ENCODE measurements around the gene TRIM65. TPM values are rescaled to one million over a fixed set of nuclear protein-coding genes. Genes with fewer than 3 reads are reported as not detected.

Gene TRIM65
- total and polyA plus RNA-seq, 2 of the 13 experiments (the other 11 are each of a cell fraction or from before 2014, with no cell fraction given), result 10.3 to 22.4 TPM

- TF ChIP-seq THAP7 (CRISPR knock-in tag; IDR thresholded peaks at IDR 0.05) (peak; percentile 96), ZNF20 (CRISPR knock-in tag; IDR thresholded peaks at IDR 0.05) (no peak), ZNF562 (CRISPR knock-in tag; IDR thresholded peaks at IDR 0.05; ENCODE audit: borderline replicate concordance) (no peak), SAFB2 (CRISPR knock-in tag; IDR thresholded peaks at IDR 0.05; ENCODE audit: borderline replicate concordance, low read depth) (peak; percentile 93), ZNF121 (CRISPR knock-in tag; IDR thresholded peaks at IDR 0.05) (peak; percentile 82; the same call in 1 of the 2 replicates), TOE1 (CRISPR knock-in tag; IDR thresholded peaks at IDR 0.05) (no peak), ZBTB7B (CRISPR knock-in tag; IDR thresholded peaks at IDR 0.05) (peak; percentile 97), ZNF703 (CRISPR knock-in tag; IDR thresholded peaks at IDR 0.05; ENCODE audit: borderline replicate concordance) (peak; percentile 92; the same call in 1 of the 2 replicates), CEBPB (IDR thresholded peaks at IDR 0.05; ENCODE audit: borderline replicate concordance, low read depth, low read length) (no peak), DR1 (CRISPR knock-in tag; IDR thresholded peaks at IDR 0.05) (peak; percentile 60), MYNN (CRISPR knock-in tag; IDR thresholded peaks at IDR 0.05; ENCODE audit: low read depth) (no peak), ZNF501 (CRISPR knock-in tag; IDR thresholded peaks at IDR 0.05) (peak; percentile 58), MLXIP (CRISPR knock-in tag; IDR thresholded peaks at IDR 0.05; ENCODE audit: borderline replicate concordance) (peak; percentile 70; the same call in 1 of the 2 replicates), CREM (IDR thresholded peaks at IDR 0.05) (peak; percentile 78), CREM (CRISPR knock-in tag; IDR thresholded peaks at IDR 0.05) (no peak), ZFP41 (CRISPR knock-in tag; IDR thresholded peaks at IDR 0.05; ENCODE audit: borderline replicate concordance) (peak; percentile 73; the same call in 1 of the 2 replicates), RFX5 (IDR thresholded peaks at IDR 0.05; ENCODE audit: low read depth, low read length) (peak; percentile 35; the same call in 1 of the 2 replicates), REST (IDR thresholded peaks at IDR 0.05; ENCODE audit: borderline replicate concordance in 1 of 2, low read depth in 1 of 2, low read length in 2 of 2) (peak in 1 of 2 experiments; percentile 55; a peak in 1 of 4 replicates), ZNF335 (CRISPR knock-in tag; IDR thresholded peaks at IDR 0.05) (peak; percentile 91), ZNF766 (CRISPR knock-in tag; IDR thresholded peaks at IDR 0.05; ENCODE audit: borderline replicate concordance) (peak; percentile 81), NCOA1 (CRISPR knock-in tag; IDR thresholded peaks at IDR 0.05) (no peak; the same call in none of the 2 replicates), ARID2 (CRISPR knock-in tag; IDR thresholded peaks at IDR 0.05; ENCODE audit: borderline replicate concordance) (peak; percentile 87)
These were observed 24.1 kb downstream of the TRIM65 start (continued) for GRCh38 chr17:75872434-75873351.

Measured in HepG2 (cell line).